ENCODE results near the gene SPATA16.

Gene SPATA16

DNA sequence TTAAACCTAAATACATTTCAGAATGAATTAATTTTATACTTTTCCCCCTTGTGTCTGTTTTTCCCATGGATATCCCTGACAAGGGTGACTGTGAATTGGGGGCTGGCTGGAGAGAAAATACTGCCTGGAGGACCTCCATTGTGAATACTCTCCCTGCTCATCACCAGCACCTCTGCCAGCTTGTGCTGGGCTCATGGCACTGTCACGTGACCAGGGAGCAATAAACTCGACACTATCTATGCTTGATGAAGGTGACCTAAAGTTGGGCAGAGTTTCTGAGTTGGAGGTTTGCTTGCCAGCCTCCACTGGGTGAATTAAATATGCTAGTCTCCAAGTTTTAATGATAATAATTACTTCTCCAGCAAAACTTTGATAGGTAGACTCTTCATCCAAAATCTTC lies 189.5 kb downstream of the SPATA16 start:
- Histone ChIP-seq H3K4me2 (ENCODE audit: low read depth, low read length) (no peak overlapping the region), H3K4me1 (ENCODE audit: low read length) (no peaks in the 10 kb centered on the region), H2AFZ (ENCODE audit: low read length) (no peak overlapping the region), H4K20me1 (ENCODE audit: insufficient read depth, low read length) (no peaks in the 10 kb centered on the region), H3K9me2 (replicated peaks; ENCODE audit: insufficient read depth, low read length) (no peaks in the 10 kb centered on the region), H3K9ac (ENCODE audit: low read length) (no peak overlapping the region), H3K27ac (ENCODE audit: low read length) (no peak overlapping the region), H3K79me2 (ENCODE audit: low read length) (no peaks in the 10 kb centered on the region), H3K27me3 (replicated peaks; ENCODE audit: insufficient read depth, low read length) (no peaks in the 10 kb centered on the region), H3F3A (ENCODE audit: insufficient read depth, low read length) (no peaks in the 10 kb centered on the region), H3K9me3 (replicated peaks; ENCODE audit: insufficient read depth, low read length) (no peaks in the 10 kb centered on the region), H3K36me3 (replicated peaks; ENCODE audit: insufficient read depth, low read length) (no peaks in the 10 kb centered on the region), H3K4me3 (ENCODE audit: low read length) (no peak overlapping the region)
- DNase-seq: no peak
- TF ChIP-seq, protein P1, sequence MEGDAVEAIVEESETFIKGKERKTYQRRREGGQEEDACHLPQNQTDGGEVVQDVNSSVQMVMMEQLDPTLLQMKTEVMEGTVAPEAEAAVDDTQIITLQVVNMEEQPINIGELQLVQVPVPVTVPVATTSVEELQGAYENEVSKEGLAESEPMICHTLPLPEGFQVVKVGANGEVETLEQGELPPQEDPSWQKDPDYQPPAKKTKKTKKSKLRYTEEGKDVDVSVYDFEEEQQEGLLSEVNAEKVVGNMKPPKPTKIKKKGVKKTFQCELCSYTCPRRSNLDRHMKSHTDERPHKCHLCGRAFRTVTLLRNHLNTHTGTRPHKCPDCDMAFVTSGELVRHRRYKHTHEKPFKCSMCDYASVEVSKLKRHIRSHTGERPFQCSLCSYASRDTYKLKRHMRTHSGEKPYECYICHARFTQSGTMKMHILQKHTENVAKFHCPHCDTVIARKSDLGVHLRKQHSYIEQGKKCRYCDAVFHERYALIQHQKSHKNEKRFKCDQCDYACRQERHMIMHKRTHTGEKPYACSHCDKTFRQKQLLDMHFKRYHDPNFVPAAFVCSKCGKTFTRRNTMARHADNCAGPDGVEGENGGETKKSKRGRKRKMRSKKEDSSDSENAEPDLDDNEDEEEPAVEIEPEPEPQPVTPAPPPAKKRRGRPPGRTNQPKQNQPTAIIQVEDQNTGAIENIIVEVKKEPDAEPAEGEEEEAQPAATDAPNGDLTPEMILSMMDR (IDR thresholded peaks at IDR 0.05; ENCODE audit: low read length): no peak
- no peak for TF ChIP-seq EZH2phosphoT487 (IDR thresholded peaks at IDR 0.05; ENCODE audit: low read length)
- TF ChIP-seq EZH2 (optimal IDR thresholded peaks at IDR 0.05; ENCODE audit: low read depth, low read length): no peak

DNA sequence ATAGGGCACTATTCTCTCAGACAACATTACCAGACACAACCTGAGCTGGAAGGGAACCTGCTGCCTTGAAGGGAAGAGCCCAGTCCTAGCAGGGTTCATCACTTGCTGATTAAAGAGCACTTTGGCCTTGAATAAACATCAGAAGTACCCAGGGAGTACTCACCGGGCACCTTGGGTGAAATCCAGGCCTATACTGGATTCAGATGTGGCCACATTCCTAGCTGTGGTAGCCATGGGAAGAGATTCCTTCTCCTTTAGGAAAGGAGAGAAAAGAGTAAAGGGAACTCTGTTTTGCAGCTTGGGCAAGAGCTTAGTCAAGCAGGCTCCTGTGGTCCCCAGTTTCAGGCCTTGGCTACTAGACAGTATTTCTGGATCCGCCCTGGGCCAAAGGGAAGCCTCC lies 195.0 kb downstream of the SPATA16 start:
- no peak for TF ChIP-seq EZH2phosphoT487 (IDR thresholded peaks at IDR 0.05; ENCODE audit: low read length)
- TF ChIP-seq, protein P1 (IDR thresholded peaks at IDR 0.05; ENCODE audit: low read length): no peak
- TF ChIP-seq EZH2 (optimal IDR thresholded peaks at IDR 0.05; ENCODE audit: low read depth, low read length): no peak
- Histone ChIP-seq H3K27me3 (replicated peaks; ENCODE audit: insufficient read depth, low read length) (no peaks in the 10 kb centered on the region), H3K4me1 (ENCODE audit: low read length) (no peaks in the 10 kb centered on the region), H3K36me3 (replicated peaks; ENCODE audit: insufficient read depth, low read length) (no peaks in the 10 kb centered on the region), H3K9me2 (replicated peaks; ENCODE audit: insufficient read depth, low read length) (no peaks in the 10 kb centered on the region), H3K4me2 (ENCODE audit: low read depth, low read length) (no peak overlapping the region), H3K27ac (ENCODE audit: low read length) (no peak overlapping the region), H3K9me3 (replicated peaks; ENCODE audit: insufficient read depth, low read length) (no peaks in the 10 kb centered on the region), H3K79me2 (ENCODE audit: low read length) (no peaks in the 10 kb centered on the region), H3F3A (ENCODE audit: insufficient read depth, low read length) (no peaks in the 10 kb centered on the region), H3K9ac (ENCODE audit: low read length) (no peak overlapping the region), H3K4me3 (ENCODE audit: low read length) (no peak overlapping the region), H2AFZ (ENCODE audit: low read length) (no peak overlapping the region), H4K20me1 (ENCODE audit: insufficient read depth, low read length) (no peaks in the 10 kb centered on the region)
- DNase-seq: no peak

DNA sequence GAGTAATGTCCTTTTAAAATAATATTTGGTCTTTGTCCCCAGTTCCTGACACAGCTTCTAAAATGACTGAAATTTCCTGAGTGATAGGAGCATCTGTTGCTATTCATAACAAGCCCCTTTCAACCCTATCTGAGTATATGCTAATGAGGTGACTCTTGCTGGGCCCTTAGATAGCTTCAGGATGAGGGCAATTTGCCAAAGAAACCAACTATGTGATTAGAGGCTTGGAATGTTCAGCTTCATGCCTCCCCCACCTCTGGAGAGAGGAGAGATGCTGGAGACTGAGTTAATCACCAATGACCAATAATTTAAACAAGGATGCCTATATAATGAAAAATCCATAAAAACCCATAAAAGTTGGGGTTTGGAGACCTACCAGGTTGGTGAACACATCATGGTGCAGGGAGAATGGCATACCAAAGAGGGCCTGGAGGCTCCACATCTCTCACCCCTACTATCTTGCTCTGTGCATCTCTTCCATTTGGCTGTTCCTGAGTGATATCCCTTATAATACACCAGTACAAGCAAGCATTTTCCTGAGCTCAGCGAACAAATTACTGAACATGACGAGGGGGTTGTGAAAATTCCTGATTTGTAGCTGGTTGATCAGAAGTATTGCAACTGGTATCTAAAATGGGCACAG lies 201.3 kb downstream of the SPATA16 start:
- Histone ChIP-seq H3K9ac (ENCODE audit: low read length) (no peak overlapping the region), H3K4me3 (ENCODE audit: low read length) (no peak overlapping the region), H3K36me3 (replicated peaks; ENCODE audit: insufficient read depth, low read length) (no peaks in the 10 kb centered on the region), H3K4me2 (ENCODE audit: low read depth, low read length) (no peak overlapping the region), H3F3A (ENCODE audit: insufficient read depth, low read length) (no peaks in the 10 kb centered on the region), H3K4me1 (ENCODE audit: low read length) (no peaks in the 10 kb centered on the region), H3K27me3 (replicated peaks; ENCODE audit: insufficient read depth, low read length) (no peaks in the 10 kb centered on the region), H2AFZ (ENCODE audit: low read length) (no peak overlapping the region), H4K20me1 (ENCODE audit: insufficient read depth, low read length) (no peaks in the 10 kb centered on the region), H3K9me2 (replicated peaks; ENCODE audit: insufficient read depth, low read length) (no peaks in the 10 kb centered on the region), H3K27ac (ENCODE audit: low read length) (no peak overlapping the region), H3K79me2 (ENCODE audit: low read length) (no peaks in the 10 kb centered on the region), H3K9me3 (replicated peaks; ENCODE audit: insufficient read depth, low read length) (no peaks in the 10 kb centered on the region)
- no peak for DNase-seq
- TF ChIP-seq EZH2 (optimal IDR thresholded peaks at IDR 0.05; ENCODE audit: low read depth, low read length) (no peak), EZH2phosphoT487 (IDR thresholded peaks at IDR 0.05; ENCODE audit: low read length) (no peak)
- TF ChIP-seq, protein P1 (IDR thresholded peaks at IDR 0.05; ENCODE audit: low read length): no peak
